ENCODE results near the gene JAKMIP1. TPM values are rescaled to one million over a fixed set of nuclear protein-coding genes. Genes with fewer than 3 reads are reported as not detected.

Gene JAKMIP1
- polyA plus RNA-seq, 1 experiment: not detected

- no peak for TF ChIP-seq CTCF (IDR thresholded peaks at IDR 0.05; ENCODE audit: low read depth, low read length)
- DNase-seq (ENCODE audit: low read depth, low spot score): no peak
- ChIA-PET CTCF (no interaction called here), POLR2A (no interaction called here)
- Histone ChIP-seq H3K9me3 (ENCODE audit: control insufficient read depth, insufficient read depth, low read length) (peaks cover under 1% of the 10 kb centered on the region; the same call in 1 of the 2 replicates), H3K27ac (ENCODE audit: low read depth, low read length) (no peak overlapping the region), H3K27me3 (ENCODE audit: control insufficient read depth, insufficient read depth, low read length) (peaks cover 16% of the 10 kb centered on the region), H3K4me3 (ENCODE audit: low read depth, low read length) (no peak overlapping the region)
These were observed 4.6 kb downstream of the JAKMIP1 start for GRCh38 chr4:6195602-6196319.

GRCh38 chr4:6194458-6195195, 5.7 kb downstream of the JAKMIP1 start:
- DNase-seq (ENCODE audit: low read depth, low spot score): no peak
- ChIA-PET CTCF (no interaction called here), POLR2A (no interaction called here)
- no peak overlapping the region for H3K27ac ChIP-seq (ENCODE audit: low read depth, low read length)
- H3K4me3 ChIP-seq (ENCODE audit: low read depth, low read length): no peak overlapping the region
- no peaks in the 10 kb centered on the region; the same call in 1 of the 2 replicates for H3K9me3 ChIP-seq (ENCODE audit: control insufficient read depth, insufficient read depth, low read length)
- H3K27me3 ChIP-seq (ENCODE audit: control insufficient read depth, insufficient read depth, low read length): peaks cover 15% of the 10 kb centered on the region
- no peak for TF ChIP-seq CTCF (IDR thresholded peaks at IDR 0.05; ENCODE audit: low read depth, low read length)

- TF ChIP-seq CTCF (IDR thresholded peaks at IDR 0.05; ENCODE audit: low read depth, low read length): no peak
- Histone ChIP-seq H3K4me3 (ENCODE audit: low read depth, low read length) (no peak overlapping the region), H3K9me3 (ENCODE audit: control insufficient read depth, insufficient read depth, low read length) (no peaks in the 10 kb centered on the region; the same call in 1 of the 2 replicates), H3K27ac (ENCODE audit: low read depth, low read length) (no peak overlapping the region), H3K27me3 (ENCODE audit: control insufficient read depth, insufficient read depth, low read length) (peaks cover 9% of the 10 kb centered on the region)
- no peak for DNase-seq (ENCODE audit: low read depth, low spot score)
- ChIA-PET CTCF (no interaction called here), POLR2A (no interaction called here)
These were observed 7.0 kb downstream of the JAKMIP1 start for GRCh38 chr4:6193399-6193798.

GRCh38 chr4:6192245-6192644, 8.1 kb downstream of the JAKMIP1 start:
- ChIA-PET POLR2A (no interaction called here), CTCF (no interaction called here)
- H3K27ac ChIP-seq (ENCODE audit: low read depth, low read length): no peak overlapping the region
- TF ChIP-seq CTCF (IDR thresholded peaks at IDR 0.05; ENCODE audit: low read depth, low read length): no peak
- no peak for DNase-seq (ENCODE audit: low read depth, low spot score)
- no peaks in the 10 kb centered on the region; the same call in 1 of the 2 replicates for H3K9me3 ChIP-seq (ENCODE audit: control insufficient read depth, insufficient read depth, low read length)
- no peaks in the 10 kb centered on the region for H3K27me3 ChIP-seq (ENCODE audit: control insufficient read depth, insufficient read depth, low read length)
- H3K4me3 ChIP-seq (ENCODE audit: low read depth, low read length): no peak overlapping the region

- POLR2A ChIA-PET: no interaction called here
These were observed 8.8 kb downstream of the JAKMIP1 start for GRCh38 chr4:6191448-6192130.

More at GRCh38 chr4:6191448-6192130, 8.8 kb downstream of the JAKMIP1 start:
- no peak for TF ChIP-seq CTCF (IDR thresholded peaks at IDR 0.05; ENCODE audit: low read depth, low read length)
- CTCF ChIA-PET: no interaction called here
- Histone ChIP-seq H3K9me3 (ENCODE audit: control insufficient read depth, insufficient read depth, low read length) (no peaks in the 10 kb centered on the region; the same call in 1 of the 2 replicates), H3K27ac (ENCODE audit: low read depth, low read length) (no peak overlapping the region), H3K27me3 (ENCODE audit: control insufficient read depth, insufficient read depth, low read length) (no peaks in the 10 kb centered on the region), H3K4me3 (ENCODE audit: low read depth, low read length) (no peak overlapping the region)
- DNase-seq (ENCODE audit: low read depth, low spot score): no peak

Data from AG04450 (cell line).